NB4 (cell line): ENCODE measurements around the gene GRM2.

ENCODE experiments used
- CTCF ChIP-seq: IDR thresholded peaks from one replicate; pipeline ENCODE4 v1.5.1; 2012; ENCODE audit warnings: low read depth, low read length
- POLR2A ChIP-seq: IDR thresholded peaks from 2 replicates; pipeline ENCODE4 v1.6.1; 2011; ENCODE audit warnings: mild to moderate bottlenecking; ENCODE audit not compliant: insufficient read length; ENCODE audit errors: extremely low read depth

- TF ChIP-seq POLR2A (no peak), CTCF (no peak)
Observed at GRCh38 chr3:51698209-51698608, 8.7 kb upstream of the GRM2 start.
